ENCODE measurements around the gene EPB41L1. TPM values are rescaled to one million over a fixed set of nuclear protein-coding genes. Genes with fewer than 3 reads are reported as not detected.

The EPB41L1 gene
- total RNA-seq, 1 experiment from 2014 or later, result 134 TPM

GRCh38 chr20:36150489-36150846 is 4.1 kb upstream of the EPB41L1 start:
- Histone ChIP-seq H3K9me3 (ENCODE audit: insufficient read depth, low read depth) (no peaks in the 10 kb centered on the region), H2AFZ (no peak overlapping the region), H3K9me2 (ENCODE audit: insufficient read depth) (no peaks in the 10 kb centered on the region), H3K27me3 (ENCODE audit: insufficient read depth, low read depth) (no peaks in the 10 kb centered on the region), H3K4me1 (replicated peaks; ENCODE audit: insufficient read depth) (peaks cover 34% of the 10 kb centered on the region), H3K79me2 (ENCODE audit: low read depth) (no peaks in the 10 kb centered on the region; the same call in 1 of the 2 replicates), H3K4me3 (no peak overlapping the region), H3F3A (ENCODE audit: insufficient read depth, low read depth) (peaks cover 22% of the 10 kb centered on the region), H4K20me1 (ENCODE audit: insufficient read depth) (peaks cover 7% of the 10 kb centered on the region), H3K4me2 (no peak overlapping the region), H3K36me3 (ENCODE audit: low read depth) (no peaks in the 10 kb centered on the region), H3K27ac (no peak overlapping the region)
- BruUV-seq (replicated peaks), result no TSS peak
- intact Hi-C loops (cut with micrococcal nuclease; ENCODE audit: unreplicated experiment), result no loop called here
- DNase-seq, result no peak
- CTCF ChIA-PET, result interaction anchor here (1.3 kb wide), 1 partner anchor 156 kb away, joined by 4 read pairs; no protein-coding TSS in a partner anchor
- no peak for TF ChIP-seq EZH2 (IDR thresholded peaks at IDR 0.05; ENCODE audit: low read depth)
- no peak for TF ChIP-seq CTCF (conservative IDR thresholded peaks at IDR 0.05)
- POLR2A ChIA-PET (ENCODE audit: unreplicated experiment), result no interaction called here

- Histone ChIP-seq H3K4me1 (replicated peaks; ENCODE audit: insufficient read depth) (peaks cover 34% of the 10 kb centered on the region), H4K20me1 (ENCODE audit: insufficient read depth) (peaks cover 11% of the 10 kb centered on the region), H3K9me2 (ENCODE audit: insufficient read depth) (no peaks in the 10 kb centered on the region), H3K4me2 (no peak overlapping the region), H3K27ac (no peak overlapping the region), H3K36me3 (ENCODE audit: low read depth) (no peaks in the 10 kb centered on the region), H3K79me2 (ENCODE audit: low read depth) (no peaks in the 10 kb centered on the region; the same call in 1 of the 2 replicates), H3F3A (ENCODE audit: insufficient read depth, low read depth) (peaks cover 23% of the 10 kb centered on the region), H3K9me3 (ENCODE audit: insufficient read depth, low read depth) (no peaks in the 10 kb centered on the region), H3K4me3 (no peak overlapping the region), H2AFZ (no peak overlapping the region), H3K27me3 (ENCODE audit: insufficient read depth, low read depth) (no peaks in the 10 kb centered on the region)
- intact Hi-C loops (cut with micrococcal nuclease; ENCODE audit: unreplicated experiment), result no loop called here
- BruUV-seq (replicated peaks), result no TSS peak
- no peak for DNase-seq
- ChIA-PET CTCF (no interaction called here), POLR2A (ENCODE audit: unreplicated experiment) (no interaction called here)
- TF ChIP-seq CTCF (conservative IDR thresholded peaks at IDR 0.05) (no peak), EZH2 (IDR thresholded peaks at IDR 0.05; ENCODE audit: low read depth) (no peak)
Observed at GRCh38 chr20:36150847-36151539, 3.5 kb upstream of the EPB41L1 start.

- BruUV-seq (replicated peaks), result no TSS peak
- Histone ChIP-seq H2AFZ (no peak overlapping the region), H3K27ac (no peak overlapping the region), H3K4me3 (no peak overlapping the region), H3K9me3 (ENCODE audit: insufficient read depth, low read depth) (no peaks in the 10 kb centered on the region), H3K9me2 (ENCODE audit: insufficient read depth) (no peaks in the 10 kb centered on the region), H4K20me1 (ENCODE audit: insufficient read depth) (peaks cover 21% of the 10 kb centered on the region), H3F3A (ENCODE audit: insufficient read depth, low read depth) (peaks cover 28% of the 10 kb centered on the region), H3K36me3 (ENCODE audit: low read depth) (no peaks in the 10 kb centered on the region), H3K4me1 (replicated peaks; ENCODE audit: insufficient read depth) (peaks cover 40% of the 10 kb centered on the region), H3K27me3 (ENCODE audit: insufficient read depth, low read depth) (no peaks in the 10 kb centered on the region), H3K79me2 (ENCODE audit: low read depth) (peaks cover 2% of the 10 kb centered on the region; the same call in 1 of the 2 replicates), H3K4me2 (no peak overlapping the region)
- POLR2A ChIA-PET (ENCODE audit: unreplicated experiment), result no interaction called here
- no peak for TF ChIP-seq CTCF (conservative IDR thresholded peaks at IDR 0.05)
- no peak for TF ChIP-seq EZH2 (IDR thresholded peaks at IDR 0.05; ENCODE audit: low read depth)
- intact Hi-C loops (cut with micrococcal nuclease; ENCODE audit: unreplicated experiment), result no loop called here
- DNase-seq, result no peak
- CTCF ChIA-PET, result no interaction called here
Observed at GRCh38 chr20:36152261-36152660, 2.3 kb upstream of the EPB41L1 start.
